ENCODE measurements around the gene RASAL1.

DNA sequence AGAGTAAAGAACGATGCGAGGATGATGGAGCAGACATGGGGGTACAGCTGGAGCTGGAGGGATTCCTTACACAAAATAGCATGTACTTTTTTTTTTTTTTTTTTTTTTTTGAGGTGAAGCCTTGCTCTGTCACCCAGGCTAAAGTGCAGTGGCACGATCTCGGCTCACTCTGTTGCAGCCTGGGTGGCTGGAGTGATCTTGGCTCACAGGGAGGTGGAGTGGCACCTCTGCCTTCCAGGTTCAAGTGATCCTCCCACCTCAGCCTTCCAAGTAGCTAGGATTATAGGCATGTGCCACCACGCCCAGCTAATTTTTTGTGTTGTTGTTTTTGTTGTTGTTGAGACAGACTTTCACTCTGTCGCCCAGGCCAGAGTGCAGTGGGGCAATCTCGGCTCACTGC, 5.1 kb upstream of the RASAL1 start:
- TF ChIP-seq, protein P1, sequence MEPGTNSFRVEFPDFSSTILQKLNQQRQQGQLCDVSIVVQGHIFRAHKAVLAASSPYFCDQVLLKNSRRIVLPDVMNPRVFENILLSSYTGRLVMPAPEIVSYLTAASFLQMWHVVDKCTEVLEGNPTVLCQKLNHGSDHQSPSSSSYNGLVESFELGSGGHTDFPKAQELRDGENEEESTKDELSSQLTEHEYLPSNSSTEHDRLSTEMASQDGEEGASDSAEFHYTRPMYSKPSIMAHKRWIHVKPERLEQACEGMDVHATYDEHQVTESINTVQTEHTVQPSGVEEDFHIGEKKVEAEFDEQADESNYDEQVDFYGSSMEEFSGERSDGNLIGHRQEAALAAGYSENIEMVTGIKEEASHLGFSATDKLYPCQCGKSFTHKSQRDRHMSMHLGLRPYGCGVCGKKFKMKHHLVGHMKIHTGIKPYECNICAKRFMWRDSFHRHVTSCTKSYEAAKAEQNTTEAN (CRISPR knock-in tag; IDR thresholded peaks at IDR 0.05) = no peak
- TF ChIP-seq, protein P2, sequence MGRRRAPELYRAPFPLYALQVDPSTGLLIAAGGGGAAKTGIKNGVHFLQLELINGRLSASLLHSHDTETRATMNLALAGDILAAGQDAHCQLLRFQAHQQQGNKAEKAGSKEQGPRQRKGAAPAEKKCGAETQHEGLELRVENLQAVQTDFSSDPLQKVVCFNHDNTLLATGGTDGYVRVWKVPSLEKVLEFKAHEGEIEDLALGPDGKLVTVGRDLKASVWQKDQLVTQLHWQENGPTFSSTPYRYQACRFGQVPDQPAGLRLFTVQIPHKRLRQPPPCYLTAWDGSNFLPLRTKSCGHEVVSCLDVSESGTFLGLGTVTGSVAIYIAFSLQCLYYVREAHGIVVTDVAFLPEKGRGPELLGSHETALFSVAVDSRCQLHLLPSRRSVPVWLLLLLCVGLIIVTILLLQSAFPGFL (CRISPR knock-in tag; IDR thresholded peaks at IDR 0.05; ENCODE audit: borderline replicate concordance) = no peak
- TF ChIP-seq ZBTB21 (CRISPR knock-in tag; IDR thresholded peaks at IDR 0.05; ENCODE audit: borderline replicate concordance) = no peak
- TF ChIP-seq, protein P3, sequence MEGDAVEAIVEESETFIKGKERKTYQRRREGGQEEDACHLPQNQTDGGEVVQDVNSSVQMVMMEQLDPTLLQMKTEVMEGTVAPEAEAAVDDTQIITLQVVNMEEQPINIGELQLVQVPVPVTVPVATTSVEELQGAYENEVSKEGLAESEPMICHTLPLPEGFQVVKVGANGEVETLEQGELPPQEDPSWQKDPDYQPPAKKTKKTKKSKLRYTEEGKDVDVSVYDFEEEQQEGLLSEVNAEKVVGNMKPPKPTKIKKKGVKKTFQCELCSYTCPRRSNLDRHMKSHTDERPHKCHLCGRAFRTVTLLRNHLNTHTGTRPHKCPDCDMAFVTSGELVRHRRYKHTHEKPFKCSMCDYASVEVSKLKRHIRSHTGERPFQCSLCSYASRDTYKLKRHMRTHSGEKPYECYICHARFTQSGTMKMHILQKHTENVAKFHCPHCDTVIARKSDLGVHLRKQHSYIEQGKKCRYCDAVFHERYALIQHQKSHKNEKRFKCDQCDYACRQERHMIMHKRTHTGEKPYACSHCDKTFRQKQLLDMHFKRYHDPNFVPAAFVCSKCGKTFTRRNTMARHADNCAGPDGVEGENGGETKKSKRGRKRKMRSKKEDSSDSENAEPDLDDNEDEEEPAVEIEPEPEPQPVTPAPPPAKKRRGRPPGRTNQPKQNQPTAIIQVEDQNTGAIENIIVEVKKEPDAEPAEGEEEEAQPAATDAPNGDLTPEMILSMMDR (IDR thresholded peaks at IDR 0.05) = no peak
- TF ChIP-seq ELF4 (CRISPR knock-in tag; IDR thresholded peaks at IDR 0.05; ENCODE audit: low read depth) = no peak
- TF ChIP-seq MXD4 (CRISPR knock-in tag; IDR thresholded peaks at IDR 0.05; ENCODE audit: borderline replicate concordance) = no peak
- TF ChIP-seq ZNF416 (CRISPR knock-in tag; IDR thresholded peaks at IDR 0.05) = no peak
- no peak for TF ChIP-seq ATF1 (CRISPR knock-in tag; IDR thresholded peaks at IDR 0.05)
- no peak for TF ChIP-seq SP1 (CRISPR knock-in tag; conservative IDR thresholded peaks at IDR 0.05)
- TF ChIP-seq, protein P4, sequence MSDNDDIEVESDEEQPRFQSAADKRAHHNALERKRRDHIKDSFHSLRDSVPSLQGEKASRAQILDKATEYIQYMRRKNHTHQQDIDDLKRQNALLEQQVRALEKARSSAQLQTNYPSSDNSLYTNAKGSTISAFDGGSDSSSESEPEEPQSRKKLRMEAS (CRISPR knock-in tag; IDR thresholded peaks at IDR 0.05) = no peak
- TF ChIP-seq ZNF138 (CRISPR knock-in tag; conservative IDR thresholded peaks at IDR 0.05) = no peak
- TF ChIP-seq JUN (CRISPR knock-in tag; IDR thresholded peaks at IDR 0.05) = no peak
